NCI-H146 treated with DMSO at 0.1 percent for 48 hours (cell line): ENCODE data around the gene RIMS1.
A peak's percentile ranks its signal among the peaks of the same experiment; 100 is the strongest.

Experiments
- DNase-seq: peaks from one replicate; lab custom pipeline; 2025; ENCODE audit not compliant: unreplicated experiment; lab: John Stamatoyannopoulos, UW

Gene RIMS1, protein sequence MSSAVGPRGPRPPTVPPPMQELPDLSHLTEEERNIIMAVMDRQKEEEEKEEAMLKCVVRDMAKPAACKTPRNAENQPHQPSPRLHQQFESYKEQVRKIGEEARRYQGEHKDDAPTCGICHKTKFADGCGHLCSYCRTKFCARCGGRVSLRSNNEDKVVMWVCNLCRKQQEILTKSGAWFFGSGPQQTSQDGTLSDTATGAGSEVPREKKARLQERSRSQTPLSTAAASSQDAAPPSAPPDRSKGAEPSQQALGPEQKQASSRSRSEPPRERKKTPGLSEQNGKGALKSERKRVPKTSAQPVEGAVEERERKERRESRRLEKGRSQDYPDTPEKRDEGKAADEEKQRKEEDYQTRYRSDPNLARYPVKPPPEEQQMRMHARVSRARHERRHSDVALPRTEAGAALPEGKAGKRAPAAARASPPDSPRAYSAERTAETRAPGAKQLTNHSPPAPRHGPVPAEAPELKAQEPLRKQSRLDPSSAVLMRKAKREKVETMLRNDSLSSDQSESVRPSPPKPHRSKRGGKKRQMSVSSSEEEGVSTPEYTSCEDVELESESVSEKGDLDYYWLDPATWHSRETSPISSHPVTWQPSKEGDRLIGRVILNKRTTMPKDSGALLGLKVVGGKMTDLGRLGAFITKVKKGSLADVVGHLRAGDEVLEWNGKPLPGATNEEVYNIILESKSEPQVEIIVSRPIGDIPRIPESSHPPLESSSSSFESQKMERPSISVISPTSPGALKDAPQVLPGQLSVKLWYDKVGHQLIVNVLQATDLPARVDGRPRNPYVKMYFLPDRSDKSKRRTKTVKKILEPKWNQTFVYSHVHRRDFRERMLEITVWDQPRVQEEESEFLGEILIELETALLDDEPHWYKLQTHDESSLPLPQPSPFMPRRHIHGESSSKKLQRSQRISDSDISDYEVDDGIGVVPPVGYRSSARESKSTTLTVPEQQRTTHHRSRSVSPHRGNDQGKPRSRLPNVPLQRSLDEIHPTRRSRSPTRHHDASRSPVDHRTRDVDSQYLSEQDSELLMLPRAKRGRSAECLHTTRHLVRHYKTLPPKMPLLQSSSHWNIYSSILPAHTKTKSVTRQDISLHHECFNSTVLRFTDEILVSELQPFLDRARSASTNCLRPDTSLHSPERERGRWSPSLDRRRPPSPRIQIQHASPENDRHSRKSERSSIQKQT (N-terminal part only)

DNA sequence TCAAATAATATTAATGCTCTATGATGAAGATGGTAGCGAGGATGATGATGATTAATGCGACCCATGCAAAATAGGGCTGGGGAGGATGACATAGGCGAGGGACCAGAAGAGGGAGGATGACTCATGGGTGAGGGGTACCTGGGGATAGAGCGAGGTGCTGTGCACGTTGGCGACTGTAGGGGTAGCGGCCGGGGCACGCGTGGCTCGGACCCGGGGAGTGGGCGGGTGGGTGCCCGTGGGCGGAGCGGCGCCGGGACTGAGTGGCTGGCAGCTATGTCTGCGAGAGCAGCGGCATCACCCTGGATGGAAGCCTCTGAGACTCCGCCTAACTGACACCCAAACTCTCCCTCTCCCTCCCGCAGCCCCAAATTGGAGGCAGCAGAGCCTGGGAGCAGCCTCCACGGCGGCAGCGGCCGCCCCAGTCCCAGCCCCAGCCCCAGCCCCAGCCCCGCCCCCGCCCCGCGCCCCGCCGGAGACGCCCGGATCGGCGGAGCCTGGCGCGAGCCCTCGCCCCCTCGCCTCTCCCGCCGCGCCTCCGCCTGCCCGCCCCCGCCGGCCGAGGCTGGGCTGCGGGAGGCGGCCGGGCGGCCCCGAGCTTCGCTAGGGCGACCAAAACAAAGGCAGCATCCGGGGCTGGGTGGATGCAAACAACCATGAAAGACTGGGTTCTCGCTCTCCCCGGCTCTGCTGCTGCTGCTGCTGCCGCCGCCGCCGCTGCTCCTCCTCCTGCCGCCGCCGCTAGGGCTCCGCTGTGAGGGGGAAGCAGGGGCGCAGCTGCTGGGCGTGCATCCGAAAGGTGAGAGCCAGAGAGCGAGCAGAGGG lies at the start of gene RIMS1:
RIMS1 (plus strand) TSS at position 367 of the 822 bp plus-strand sequence. CDS start 474 bp downstream, outside the sequence.
- peak; percentile 22 for DNase-seq

DNA sequence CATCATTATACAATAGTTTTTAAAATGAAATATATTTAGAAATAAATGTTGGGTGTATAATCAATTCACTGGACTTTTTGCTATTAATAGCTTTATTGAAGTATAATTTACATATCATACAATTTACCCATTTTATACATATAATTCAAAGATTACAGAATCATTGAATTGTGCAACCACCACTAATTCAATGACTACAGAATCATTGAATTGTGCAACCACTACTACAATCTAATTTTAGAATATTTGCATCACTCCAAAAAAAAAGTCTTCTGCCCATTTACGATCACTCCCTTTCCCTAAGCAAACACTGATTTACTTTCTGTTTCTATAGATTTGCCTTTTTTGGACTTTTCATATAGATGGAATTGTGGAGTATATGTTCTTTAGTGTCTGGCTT lies 35.1 kb upstream of the RIMS1 start:
- no peak for DNase-seq

DNA sequence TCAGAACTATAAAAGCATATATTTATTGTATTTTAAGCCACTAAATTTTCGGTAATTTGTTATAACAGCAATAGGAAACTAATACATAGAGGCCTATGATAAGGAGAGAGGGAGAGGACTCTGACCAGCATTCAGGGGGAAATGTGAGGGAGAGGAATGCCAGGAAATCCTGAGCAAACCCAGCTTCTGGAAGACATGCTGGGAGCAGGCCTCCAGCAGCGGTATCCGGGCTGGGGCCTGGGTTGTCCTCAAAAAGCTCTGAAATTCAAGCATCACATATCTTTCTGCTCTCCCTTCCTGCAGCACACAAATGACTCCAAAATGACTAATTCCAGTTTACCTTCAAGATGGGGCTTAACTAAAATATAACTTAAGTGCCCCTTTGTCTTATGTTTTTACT lies 33.4 kb upstream of the RIMS1 start:
- no peak for DNase-seq

DNA sequence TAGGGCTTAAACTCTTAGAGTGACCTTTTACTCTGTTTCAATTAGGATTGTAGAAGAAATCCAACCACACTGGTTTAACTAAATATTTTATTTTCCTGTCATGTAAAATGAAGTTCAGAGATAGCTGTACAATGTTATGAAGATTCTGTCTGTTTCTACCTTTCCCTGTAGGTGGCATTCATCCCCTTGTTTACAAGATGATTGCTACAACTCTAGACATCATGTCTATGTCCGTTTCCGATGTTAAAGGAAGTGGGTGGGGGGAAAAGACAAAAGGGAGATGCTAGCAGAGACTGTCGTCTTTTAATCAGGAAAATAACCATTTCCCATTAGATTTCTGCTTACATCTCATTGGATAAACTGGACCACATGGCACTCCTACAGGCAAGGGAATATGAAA lies 30.9 kb upstream of the RIMS1 start:
- no peak for DNase-seq

DNA sequence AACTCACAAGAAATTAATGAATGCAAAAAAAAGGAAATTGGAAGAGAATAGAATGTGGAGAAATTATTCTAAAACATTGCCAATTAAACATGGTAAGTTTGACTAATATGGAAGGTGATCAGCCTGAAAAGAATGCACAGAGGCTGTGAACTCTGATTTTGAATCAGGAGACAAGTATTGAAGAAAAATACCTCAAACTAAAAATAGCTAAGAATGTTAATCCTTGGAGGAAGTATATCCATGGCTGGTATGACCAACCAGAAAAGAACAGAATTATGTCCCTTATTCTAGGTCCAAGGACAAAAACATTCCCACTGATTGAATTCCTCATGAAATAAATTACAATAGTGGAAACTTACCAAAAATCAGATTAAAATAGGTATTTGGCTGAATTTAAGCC lies 7.3 kb upstream of the RIMS1 start:
- no peak for DNase-seq

DNA sequence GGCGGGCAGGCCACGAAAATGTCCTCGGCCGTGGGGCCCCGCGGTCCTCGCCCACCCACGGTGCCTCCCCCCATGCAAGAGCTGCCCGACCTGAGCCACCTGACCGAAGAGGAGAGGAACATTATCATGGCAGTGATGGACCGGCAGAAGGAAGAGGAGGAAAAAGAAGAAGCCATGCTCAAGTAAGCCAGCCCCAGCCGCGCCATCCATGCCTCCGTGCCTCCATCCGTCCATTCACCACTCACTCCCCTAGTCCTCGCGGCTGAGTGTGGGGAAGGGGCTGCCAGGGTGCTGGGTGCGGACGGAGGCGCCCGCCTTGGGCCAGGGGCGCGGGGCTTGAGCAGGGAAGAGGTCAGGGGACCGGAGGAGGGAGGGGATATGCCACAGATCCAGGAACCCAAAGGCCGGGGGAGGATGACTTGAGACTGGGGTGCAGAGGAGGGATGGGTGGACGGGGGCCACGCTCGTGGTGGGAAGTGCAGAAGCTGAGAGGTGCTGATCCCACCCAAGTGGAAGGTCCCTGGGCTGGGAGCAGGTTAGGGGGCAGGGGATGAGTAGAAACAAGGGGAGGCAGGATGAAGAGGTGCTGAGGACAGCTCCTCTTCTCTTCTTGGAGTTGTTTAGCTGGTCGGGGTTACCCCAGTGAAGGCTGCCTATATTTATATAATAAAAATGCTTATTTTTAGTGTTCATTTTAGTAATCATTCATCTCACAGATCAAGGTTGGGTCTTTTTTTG lies 825 bp downstream of the RIMS1 start:
- DNase-seq = no peak

DNA sequence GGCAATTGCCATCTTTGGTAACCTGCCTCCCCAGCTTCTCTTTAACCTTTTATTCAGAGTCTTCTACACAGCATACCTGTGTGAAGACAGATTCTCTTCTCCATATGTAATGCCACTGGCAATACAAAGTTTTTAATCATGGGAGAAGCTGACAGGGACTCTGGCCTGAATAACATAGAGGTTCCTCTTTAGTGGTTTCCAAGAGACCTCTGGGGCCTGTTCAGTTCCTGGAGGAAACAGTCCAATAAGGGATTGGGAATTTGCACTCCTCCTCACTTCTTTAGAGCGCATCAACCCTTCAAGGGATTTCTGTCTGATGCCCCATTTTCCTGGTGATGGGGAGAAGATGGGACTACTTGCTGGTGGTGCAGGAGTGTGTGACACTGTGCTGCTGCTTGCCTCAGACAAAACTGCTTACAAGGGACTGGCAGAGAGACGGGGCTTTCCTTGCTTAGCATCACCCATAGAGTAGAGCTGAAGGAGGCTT lies 1.4 kb downstream of the RIMS1 start:
- no peak for DNase-seq

DNA sequence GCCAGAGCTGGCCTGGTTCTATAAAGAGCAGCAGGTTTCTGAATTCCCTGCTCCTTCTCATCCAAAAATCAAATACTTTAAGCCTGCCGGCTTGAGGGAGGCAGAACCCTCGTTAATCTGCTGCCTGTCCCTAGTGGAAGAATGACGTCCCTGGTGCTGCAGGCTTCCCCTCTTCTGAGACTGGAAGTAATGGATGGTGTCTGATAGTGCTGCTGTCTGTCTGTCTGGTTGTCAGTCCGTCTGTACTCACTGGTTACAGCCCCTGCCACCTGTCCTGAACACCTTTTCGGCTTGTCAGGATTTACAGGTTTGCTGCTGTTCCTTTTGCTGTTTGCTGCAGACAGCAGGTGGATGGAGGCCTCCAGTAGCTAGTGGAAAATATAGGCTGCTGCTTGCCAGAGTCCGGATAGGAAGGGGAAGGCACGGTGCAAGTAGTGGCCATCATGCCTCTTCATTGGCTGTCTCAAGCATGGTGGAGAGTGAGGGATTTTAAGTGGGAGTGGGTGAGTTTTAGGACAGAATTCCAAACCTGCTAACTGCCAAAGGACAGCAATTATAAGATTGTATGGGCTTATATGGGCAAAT lies 2.5 kb downstream of the RIMS1 start:
- DNase-seq = no peak

DNA sequence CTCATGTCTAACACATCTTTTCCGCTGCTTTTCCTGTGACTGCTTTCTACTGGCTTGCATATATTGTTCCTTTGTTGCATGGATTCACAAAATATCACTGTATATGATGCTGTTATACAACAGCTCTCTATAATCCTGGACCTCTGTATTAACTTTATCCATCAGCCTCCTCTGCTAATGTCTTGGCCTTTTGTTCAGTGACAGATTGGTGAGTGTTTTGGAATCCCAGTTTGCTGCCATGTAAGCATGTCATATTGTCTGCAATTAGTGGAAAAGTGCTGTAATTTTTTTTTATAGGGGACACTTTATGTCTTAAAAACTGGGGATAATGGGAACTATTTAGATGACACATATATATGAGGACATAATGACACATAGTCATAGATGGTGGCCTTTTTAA lies 3.0 kb downstream of the RIMS1 start:
- no peak for DNase-seq

DNA sequence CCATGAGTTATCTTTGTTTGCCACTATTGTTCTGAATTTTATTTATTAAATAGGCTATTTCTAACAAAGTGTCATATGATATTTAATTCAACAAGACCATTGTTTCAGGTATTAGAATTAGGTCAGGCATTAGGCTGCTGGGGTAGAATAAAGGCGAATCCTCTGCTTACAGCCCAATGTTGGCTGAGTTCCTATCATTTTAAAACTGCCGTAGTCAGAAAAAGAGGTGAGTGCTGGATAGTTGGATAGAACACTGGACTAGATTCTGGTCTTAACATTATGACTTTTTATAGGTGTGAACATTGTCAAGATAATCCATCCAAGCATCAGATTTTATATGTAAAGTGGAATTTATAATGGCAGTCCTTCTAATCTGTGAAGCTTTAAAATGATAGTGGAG lies 6.3 kb downstream of the RIMS1 start:
- no peak for DNase-seq

DNA sequence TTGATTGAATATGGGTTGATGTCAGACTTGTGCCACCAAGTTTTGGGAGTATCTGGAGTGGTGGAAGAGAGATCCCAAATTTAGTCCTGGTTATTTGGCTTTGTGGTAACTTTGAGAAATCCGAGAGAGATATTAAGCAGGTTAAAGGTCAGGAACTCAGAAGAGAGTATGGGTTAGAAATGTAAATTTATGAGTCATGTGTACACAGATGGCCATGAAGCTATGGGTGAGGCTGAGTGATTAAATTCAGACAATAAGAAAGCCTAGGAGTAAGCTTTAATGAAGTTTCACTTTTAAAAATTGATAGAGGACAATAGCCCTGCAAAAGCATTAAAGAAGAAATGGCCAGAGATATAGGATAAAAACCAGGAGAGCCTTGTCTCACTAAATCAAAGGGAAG lies 14.3 kb downstream of the RIMS1 start:
- no peak for DNase-seq

DNA sequence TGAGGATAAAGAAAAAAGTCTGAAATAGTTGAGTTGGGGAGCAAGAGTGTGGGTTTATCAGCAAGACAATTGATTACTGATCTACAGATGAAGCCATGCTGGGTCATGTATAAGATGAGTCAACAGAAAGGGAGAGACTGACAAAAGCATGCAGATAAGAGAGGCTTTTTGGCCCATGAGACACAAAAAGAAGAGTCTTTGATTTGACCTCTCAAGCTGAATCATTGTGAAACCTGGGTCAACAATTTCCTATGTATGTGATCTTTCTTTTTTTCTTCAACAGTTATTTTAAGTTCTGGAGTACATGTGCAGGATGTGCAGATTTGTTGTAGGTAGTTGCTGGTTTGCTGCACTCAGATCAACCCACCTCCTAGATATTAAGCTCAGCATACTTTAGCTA lies 15.9 kb downstream of the RIMS1 start:
- DNase-seq = no peak

DNA sequence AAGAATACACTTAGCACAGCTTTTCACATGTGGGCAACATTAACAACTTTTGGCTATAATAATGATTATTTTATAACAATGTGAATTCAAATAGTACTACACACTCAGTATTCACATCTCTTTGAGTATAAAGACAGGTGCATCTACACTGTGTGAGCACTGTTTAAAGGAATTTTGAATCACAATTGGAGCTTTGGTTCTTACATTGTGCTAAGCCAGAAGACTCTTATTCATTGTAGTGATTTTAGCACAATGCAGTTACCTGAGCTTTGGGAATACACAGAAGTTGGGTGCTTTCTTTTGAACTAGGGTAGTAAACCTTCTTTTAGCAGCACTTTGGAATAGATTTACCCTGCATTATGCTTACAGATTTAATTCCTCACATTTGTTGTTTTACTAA lies 20.5 kb downstream of the RIMS1 start:
- DNase-seq = no peak

DNA sequence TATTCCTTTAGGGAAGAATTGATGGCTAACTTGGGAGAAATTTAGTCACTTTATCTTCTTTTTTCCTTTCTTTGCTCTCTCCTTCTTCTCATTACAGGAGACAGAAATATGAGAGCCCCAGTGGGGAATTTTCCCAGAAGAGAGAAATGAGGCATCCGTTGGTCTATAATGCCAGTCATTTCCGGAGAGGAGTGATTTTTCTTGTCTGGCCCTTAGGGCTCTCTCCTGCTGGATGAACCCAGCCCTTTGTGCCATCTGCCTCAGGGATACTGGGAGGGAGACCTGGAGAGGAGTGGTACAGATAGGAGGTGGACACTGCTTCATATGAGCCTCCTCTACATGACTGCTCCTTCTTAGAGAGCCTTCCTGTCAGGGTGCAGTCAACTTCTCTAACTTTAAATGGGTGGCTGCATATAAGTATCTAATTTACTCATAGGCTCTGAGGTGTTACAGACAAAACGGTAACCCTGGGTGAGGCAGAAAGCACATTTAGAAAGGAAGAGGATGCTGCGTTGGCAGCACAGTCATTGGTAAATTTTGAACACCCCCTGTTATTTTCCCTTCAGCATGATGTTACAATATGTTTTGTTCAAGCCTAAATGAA lies 21.9 kb downstream of the RIMS1 start:
- no peak for DNase-seq

DNA sequence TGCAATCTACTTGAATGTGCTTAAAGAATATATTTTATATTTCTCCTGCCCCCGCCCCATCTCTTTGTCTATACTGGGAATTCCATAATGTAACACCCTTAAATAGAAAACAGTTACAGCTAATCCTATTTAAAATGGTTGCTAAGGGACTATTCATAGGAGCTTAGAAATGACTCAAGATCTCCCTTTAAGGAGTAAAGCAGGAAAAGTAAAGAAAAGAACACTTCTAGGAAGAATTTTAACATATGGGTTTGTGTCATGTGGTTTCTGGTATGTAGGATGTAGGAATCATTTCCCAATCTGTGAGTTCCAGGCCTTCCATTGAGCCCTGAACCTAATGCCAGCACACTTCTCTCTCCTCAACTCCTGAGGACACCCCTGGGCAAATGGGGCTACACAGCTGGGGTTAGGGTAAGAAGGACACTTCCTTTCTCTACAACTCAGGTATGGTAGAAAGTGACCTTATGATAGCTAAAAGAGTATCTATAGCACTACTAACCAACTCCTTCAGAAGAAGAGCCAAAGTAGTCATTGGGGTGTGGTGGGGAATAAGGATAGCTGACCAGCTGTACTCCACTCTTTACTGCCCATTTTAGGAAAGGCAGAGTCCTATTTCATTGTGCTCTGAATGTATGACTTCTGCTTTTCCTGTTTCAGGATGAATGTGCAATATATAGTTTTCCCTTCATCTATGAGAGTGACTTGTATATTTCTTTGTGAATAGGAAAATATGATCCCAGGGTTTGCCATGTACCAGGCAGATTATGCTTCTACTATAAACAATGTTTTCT lies 27.3 kb downstream of the RIMS1 start:
- no peak for DNase-seq

DNA sequence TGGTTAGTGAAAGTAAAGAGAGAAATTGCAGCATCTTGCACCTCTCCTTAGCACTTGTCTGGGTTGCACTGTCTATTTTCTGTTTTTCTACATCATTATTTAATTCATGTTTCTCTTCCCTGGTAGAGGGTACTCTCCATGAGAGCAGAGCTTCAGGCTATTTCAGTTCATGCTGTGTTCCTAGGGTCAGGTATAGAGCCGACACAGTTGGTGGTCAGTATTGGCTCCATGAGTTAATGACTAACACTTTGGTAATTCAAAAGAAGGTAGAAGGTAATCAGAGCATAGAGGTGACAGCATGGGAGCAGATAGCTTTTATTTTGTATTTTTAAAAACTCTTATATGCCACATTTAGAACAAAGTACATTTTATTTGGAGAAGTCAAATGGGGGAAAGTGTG lies 42.7 kb downstream of the RIMS1 start:
- no peak for DNase-seq

DNA sequence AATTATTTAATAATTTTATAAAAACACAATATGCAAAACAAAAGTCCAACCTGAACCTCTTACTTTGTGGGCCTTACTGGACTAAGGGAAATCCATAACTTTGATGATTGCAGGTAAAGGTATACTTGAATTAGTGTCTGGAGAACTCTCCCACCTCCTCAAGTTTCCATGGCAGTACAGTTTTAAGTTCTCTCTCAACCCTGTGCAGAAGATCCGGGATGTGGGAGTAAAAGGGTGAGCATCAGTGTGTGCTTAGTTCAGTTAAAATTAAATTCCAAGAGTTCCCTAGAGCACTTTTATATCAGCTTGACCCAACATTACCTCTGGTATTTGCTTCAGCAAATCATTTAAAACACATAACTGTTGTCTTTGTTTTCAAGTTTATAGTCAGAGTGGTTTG lies 47.5 kb downstream of the RIMS1 start:
- DNase-seq = no peak

DNA sequence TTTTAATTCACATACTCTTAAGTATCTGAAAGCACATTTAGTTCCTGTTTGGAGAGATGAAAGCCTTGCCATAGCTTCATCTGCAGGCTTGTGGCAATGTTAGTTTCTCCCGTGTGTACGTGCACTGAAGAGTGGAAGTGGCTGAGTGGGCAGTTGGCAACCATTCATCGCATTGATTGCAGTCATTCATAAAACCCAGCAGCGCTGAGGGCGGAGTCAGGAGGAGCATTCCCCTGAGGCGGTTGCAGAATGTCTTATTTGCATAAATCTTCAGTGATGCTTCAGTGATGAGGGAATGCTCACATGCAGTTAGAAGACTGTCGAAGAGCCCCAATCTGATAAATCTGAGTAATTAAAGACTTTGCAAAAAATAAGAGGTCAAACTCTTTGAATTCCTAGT lies 79.1 kb downstream of the RIMS1 start:
- DNase-seq = no peak
